ENCODE measurements around the gene NPR1.

NPR1 gene

DNA sequence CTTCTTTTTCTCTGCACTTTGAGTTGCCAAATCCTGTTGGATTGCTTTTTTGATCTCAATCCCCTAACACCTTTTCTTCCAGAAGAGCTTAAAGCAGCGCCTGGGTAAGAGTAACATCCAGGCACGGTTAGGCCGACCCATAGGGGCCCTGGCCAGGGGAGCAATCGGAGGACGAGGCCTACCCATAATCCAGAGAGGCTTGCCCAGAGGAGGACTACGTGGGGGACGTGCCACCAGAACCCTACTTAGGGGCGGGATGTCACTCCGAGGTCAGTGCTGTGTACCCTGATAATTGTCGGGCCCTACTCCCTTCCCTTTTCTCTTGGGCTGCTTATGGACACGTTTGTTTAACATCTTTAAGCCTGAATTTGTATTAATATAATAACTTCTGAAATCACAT is 36.3 kb upstream of the NPR1 start:
- TF ChIP-seq CTCF (IDR thresholded peaks at IDR 0.05; ENCODE audit: borderline replicate concordance, control extremely low read depth, extremely low read depth, insufficient read depth, missing control alignments), result no peak
- DNase-seq (ENCODE audit: low spot score), result no peak
- in situ Hi-C loops (cut with MboI; ENCODE audit: low sequenced_read_pairs, unreplicated experiment), result no loop called here

DNA sequence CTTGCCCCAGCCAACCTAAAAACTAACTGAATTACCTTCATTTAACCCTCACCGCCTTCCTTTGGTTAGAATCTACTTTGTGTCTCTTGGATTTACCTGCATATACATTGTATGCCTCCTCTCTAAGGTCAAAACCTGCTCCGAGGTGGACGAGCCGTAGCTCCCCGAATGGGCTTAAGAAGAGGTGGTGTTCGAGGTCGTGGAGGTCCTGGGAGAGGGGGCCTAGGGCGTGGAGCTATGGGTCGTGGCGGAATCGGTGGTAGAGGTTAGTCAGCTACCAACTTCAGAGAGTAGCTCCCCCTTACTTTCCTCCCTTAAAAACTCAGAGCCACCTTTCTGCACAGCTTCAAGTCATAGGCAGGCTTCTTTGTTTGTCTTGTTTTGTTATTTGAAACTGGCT is 35.4 kb upstream of the NPR1 start:
- DNase-seq (ENCODE audit: low spot score), result no peak
- TF ChIP-seq CTCF (IDR thresholded peaks at IDR 0.05; ENCODE audit: borderline replicate concordance, control extremely low read depth, extremely low read depth, insufficient read depth, missing control alignments), result no peak
- in situ Hi-C loops (cut with MboI; ENCODE audit: low sequenced_read_pairs, unreplicated experiment), result no loop called here

- no peak for TF ChIP-seq CTCF (IDR thresholded peaks at IDR 0.05; ENCODE audit: borderline replicate concordance, control extremely low read depth, extremely low read depth, insufficient read depth, missing control alignments)
- in situ Hi-C loops (cut with MboI; ENCODE audit: low sequenced_read_pairs, unreplicated experiment), result no loop called here
- DNase-seq (ENCODE audit: low spot score), result no peak
Observed at GRCh38 chr1:153643816-153644215, 34.7 kb upstream of the NPR1 start.

DNA sequence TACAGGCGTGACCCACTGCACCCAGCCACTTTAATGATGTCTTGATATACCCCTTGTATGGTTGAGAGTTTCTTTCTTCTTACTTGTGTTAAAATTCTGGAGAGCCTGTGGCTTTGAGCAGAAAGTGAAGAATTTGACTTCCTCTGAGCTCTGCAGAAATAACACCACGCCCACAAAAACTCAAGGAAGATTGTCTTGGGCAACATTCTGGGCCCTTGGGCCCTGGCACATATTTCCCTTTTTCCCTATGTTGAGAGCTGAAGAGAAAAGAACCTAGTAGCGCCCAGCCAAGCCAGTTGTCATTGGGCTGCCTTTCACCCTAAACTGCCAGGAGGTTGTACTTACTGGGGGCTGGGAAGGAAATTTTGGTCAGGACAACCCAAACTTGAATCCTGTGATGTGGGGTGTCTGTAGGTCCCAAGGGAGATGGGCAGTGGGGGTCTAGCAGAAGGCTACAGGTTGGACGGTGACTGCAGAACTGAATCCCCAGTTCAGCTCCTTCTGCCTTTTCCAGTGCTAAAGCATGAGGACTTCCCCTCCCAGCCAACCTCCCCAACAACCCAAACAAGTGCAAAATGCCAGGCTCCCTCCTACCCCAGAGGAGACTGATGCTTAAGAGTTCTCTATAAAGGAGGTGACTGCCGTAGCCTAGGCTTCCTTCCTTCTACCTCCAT is 31.7 kb upstream of the NPR1 start:
- in situ Hi-C loops (cut with MboI; ENCODE audit: low sequenced_read_pairs, unreplicated experiment), result no loop called here
- DNase-seq (ENCODE audit: low spot score), result no peak

GRCh38 chr1:153647346-153647714 is 31.2 kb upstream of the NPR1 start:
- DNase-seq (ENCODE audit: low spot score), result no peak
- no peak for TF ChIP-seq CTCF (IDR thresholded peaks at IDR 0.05; ENCODE audit: borderline replicate concordance, control extremely low read depth, extremely low read depth, insufficient read depth, missing control alignments)
- in situ Hi-C loops (cut with MboI; ENCODE audit: low sequenced_read_pairs, unreplicated experiment), result no loop called here

More for the DNA sequence above, 31.7 kb upstream of the NPR1 start:
- no peak for TF ChIP-seq CTCF (IDR thresholded peaks at IDR 0.05; ENCODE audit: borderline replicate concordance, control extremely low read depth, extremely low read depth, insufficient read depth, missing control alignments)

DNA sequence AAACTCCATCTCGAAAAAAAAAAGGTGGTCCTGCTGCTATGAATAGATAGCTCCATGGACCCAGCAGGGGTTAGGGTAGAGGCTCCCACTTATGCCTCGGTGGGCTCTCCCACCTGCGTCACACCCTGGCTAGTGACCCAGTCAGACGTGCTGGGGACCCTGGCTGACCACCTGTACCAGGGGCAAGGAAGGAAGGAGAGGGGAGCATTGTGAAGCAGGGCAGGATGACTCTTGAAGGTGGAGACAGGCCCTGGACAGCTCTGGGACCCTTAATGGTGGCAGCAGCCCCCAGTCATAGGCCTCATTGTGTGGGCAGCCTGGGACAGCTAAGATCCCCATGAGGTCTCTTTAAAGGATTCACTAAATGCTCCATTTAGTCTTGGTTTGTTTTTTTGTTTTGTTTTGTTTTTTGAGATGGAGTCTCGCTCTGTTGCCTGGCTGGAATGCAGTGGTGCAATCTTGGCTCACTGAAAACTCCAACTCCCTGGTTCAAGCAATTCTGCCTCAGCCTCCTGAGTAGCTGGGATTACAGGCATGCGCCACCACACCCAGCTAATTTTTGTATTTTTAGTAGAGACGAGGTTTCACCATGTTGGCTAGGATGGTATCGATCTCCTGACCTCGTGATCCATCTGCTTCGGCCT is 30.4 kb upstream of the NPR1 start:
- TF ChIP-seq CTCF (IDR thresholded peaks at IDR 0.05; ENCODE audit: borderline replicate concordance, control extremely low read depth, extremely low read depth, insufficient read depth, missing control alignments), result no peak
- DNase-seq (ENCODE audit: low spot score), result no peak
- in situ Hi-C loops (cut with MboI; ENCODE audit: low sequenced_read_pairs, unreplicated experiment), result no loop called here
